HepG2 (cell line): ENCODE measurements around the gene TM6SF1. TPM values are rescaled to one million over a fixed set of nuclear protein-coding genes. Genes with fewer than 3 reads are reported as not detected.
A peak's percentile ranks its signal among the peaks of the same experiment; 100 is the strongest.

ENCODE experiments used
- CENPBD1 ChIP-seq: sonication (generic); formaldehyde crosslinking; IDR thresholded peaks from 2 replicates; pipeline ENCODE4 v1.8.0; 2022; ENCODE audit warnings: missing genetic modification reagents, low read depth, mild to moderate bottlenecking, borderline replicate concordance
- KMT2A ChIP-seq: sonication (generic); formaldehyde crosslinking; IDR thresholded peaks from 2 replicates; pipeline ENCODE4 v1.4.0; 2020; ENCODE audit warnings: missing genetic modification reagents
- MYPOP ChIP-seq: sonication (generic); formaldehyde crosslinking; IDR thresholded peaks from 2 replicates; pipeline ENCODE4 v1.8.1; 2023; ENCODE audit warnings: mild to moderate bottlenecking, moderate library complexity, missing genetic modification reagents
- SNAI1 ChIP-seq: sonication (generic); formaldehyde crosslinking; IDR thresholded peaks from 2 replicates; pipeline ENCODE4 v1.5.0; 2020; ENCODE audit warnings: mild to moderate bottlenecking, missing genetic modification reagents, borderline replicate concordance
- U2AF2 ChIP-seq: fragments of 200-400 bp; formaldehyde crosslinking; IDR thresholded peaks from 2 replicates; pipeline ENCODE4 v1.6.1; 2017; ENCODE audit warnings: low read depth, mild to moderate bottlenecking, low read length
- ZNF460 ChIP-seq: sonication (generic); formaldehyde crosslinking; IDR thresholded peaks from 2 replicates; pipeline ENCODE4 v1.5.1; 2020; ENCODE audit warnings: missing genetic modification reagents, mild to moderate bottlenecking, borderline replicate concordance
- ZNF770 ChIP-seq: sonication (generic); formaldehyde crosslinking; IDR thresholded peaks from 2 replicates; pipeline ENCODE4 v1.5.0; 2020; ENCODE audit warnings: mild to moderate bottlenecking, missing genetic modification reagents
- ZNF782 ChIP-seq: sonication (generic); formaldehyde crosslinking; IDR thresholded peaks from 2 replicates; pipeline ENCODE4 v1.4.0; 2020; ENCODE audit warnings: missing genetic modification reagents, mild to moderate bottlenecking, borderline replicate concordance
- polyA plus RNA-seq, 8 experiments: library from polyadenylated mRNA; depleted of rRNA in 3 of 8; stranded (reverse) in 7 of 8; unstranded in 1 of 8; fragments of >200 nt; fragmentation: Illumina TruSeq in 4 of 8; extraction: Trizol in 4 of 8; gene quantifications; 2 replicates each; pipeline versions ENCODE4 v1.2.1 to v1.2.3, GENCODE V29; 2011 to 2016; ENCODE audit warnings: low read depth in 4 of 8, missing spikeins in 1 of 8, mixed read lengths in 1 of 8; ENCODE audit not compliant: insufficient read depth in 1 of 8
- total RNA-seq, 5 experiments: library from RNA; depleted of rRNA; stranded (reverse); fragments of >200 nt; fragmentation: Illumina TruSeq; extraction: Trizol; gene quantifications; 2 replicates each; pipeline ENCODE4 v1.2.3, GENCODE V29; 2016; ENCODE audit warnings: low read depth in 1 of 5

Gene TM6SF1
- total and polyA plus RNA-seq, 2 of the 13 experiments (the other 11 are each of a cell fraction or from before 2014, with no cell fraction given) = not detected

GRCh38 chr15:83066034-83066733 lies 41.3 kb upstream of the TM6SF1 start (continued):
- no peak for TF ChIP-seq ZNF770 (CRISPR knock-in tag)
- TF ChIP-seq CENPBD1 (CRISPR knock-in tag) = no peak
- TF ChIP-seq SNAI1 = no peak
- no peak for TF ChIP-seq U2AF2
- peak; percentile 6; the same call in 1 of the 2 replicates for TF ChIP-seq MYPOP (CRISPR knock-in tag)
- peak; percentile 40; the same call in 1 of the 2 replicates for TF ChIP-seq KMT2A
- TF ChIP-seq ZNF460 = peak; percentile 15; the same call in 1 of the 2 replicates
- TF ChIP-seq ZNF782 (CRISPR knock-in tag) = no peak
